Suprapubic skin (tissue), 4 donors: Measurements from ENCODE around the gene SLC66A2.

ENCODE experiments used
- EP300 ChIP-seq: sonication (generic); formaldehyde crosslinking; IDR thresholded peaks from one replicate; pipeline ENCODE4 v1.6.1; 2017; ENCODE audit warnings: antibody characterized with exemption
- POLR2A ChIP-seq, 2 donors: fragments of 450-650 bp; IDR thresholded peaks; one replicate each; pipeline ENCODE4 v1.6.1; 2017; ENCODE audit warnings: antibody characterized with exemption in 2 of 2, mild to moderate bottlenecking in 2 of 2, moderate library complexity in 2 of 2
- POLR2AphosphoS5 ChIP-seq, 3 donors: sonication (generic); formaldehyde crosslinking; IDR thresholded peaks; one replicate each; pipeline ENCODE4 v1.6.1; 2017; ENCODE audit warnings: antibody characterized with exemption in 3 of 3
- TF ChIP-seq, protein P1 (sequence below), 2 donors: fragments of 200-600 bp in 1 of 2; fragments of 450-650 bp in 1 of 2; sonication (generic) in 1 of 2; IDR thresholded peaks; one replicate each; pipeline ENCODE4 v1.5.1; 2016 to 2019; ENCODE audit warnings: antibody characterized with exemption in 2 of 2, mild to moderate bottlenecking in 1 of 2, moderate library complexity in 1 of 2

- TF ChIP-seq POLR2A (IDR thresholded peaks at IDR 0.05) (no peak), EP300 (no peak), POLR2AphosphoS5 (IDR thresholded peaks at IDR 0.05) (no peak)
- TF ChIP-seq, protein P1, sequence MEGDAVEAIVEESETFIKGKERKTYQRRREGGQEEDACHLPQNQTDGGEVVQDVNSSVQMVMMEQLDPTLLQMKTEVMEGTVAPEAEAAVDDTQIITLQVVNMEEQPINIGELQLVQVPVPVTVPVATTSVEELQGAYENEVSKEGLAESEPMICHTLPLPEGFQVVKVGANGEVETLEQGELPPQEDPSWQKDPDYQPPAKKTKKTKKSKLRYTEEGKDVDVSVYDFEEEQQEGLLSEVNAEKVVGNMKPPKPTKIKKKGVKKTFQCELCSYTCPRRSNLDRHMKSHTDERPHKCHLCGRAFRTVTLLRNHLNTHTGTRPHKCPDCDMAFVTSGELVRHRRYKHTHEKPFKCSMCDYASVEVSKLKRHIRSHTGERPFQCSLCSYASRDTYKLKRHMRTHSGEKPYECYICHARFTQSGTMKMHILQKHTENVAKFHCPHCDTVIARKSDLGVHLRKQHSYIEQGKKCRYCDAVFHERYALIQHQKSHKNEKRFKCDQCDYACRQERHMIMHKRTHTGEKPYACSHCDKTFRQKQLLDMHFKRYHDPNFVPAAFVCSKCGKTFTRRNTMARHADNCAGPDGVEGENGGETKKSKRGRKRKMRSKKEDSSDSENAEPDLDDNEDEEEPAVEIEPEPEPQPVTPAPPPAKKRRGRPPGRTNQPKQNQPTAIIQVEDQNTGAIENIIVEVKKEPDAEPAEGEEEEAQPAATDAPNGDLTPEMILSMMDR (IDR thresholded peaks at IDR 0.05), result no peak
These were observed 49.8 kb downstream of the SLC66A2 start for GRCh38 chr18:79901665-79902064.
